Breast epithelium (tissue), 3 donors: ENCODE data around the gene CASZ1.

Experiments used
- CTCF ChIP-seq, 3 donors: fragments of 450-650 bp; IDR thresholded peaks; one replicate each; pipeline ENCODE4 v1.5.1; 2016 to 2017; ENCODE audit warnings: antibody characterized with exemption in 3 of 3, mild to moderate bottlenecking in 3 of 3, moderate library complexity in 3 of 3
- POLR2AphosphoS5 ChIP-seq, 3 donors: sonication (generic); formaldehyde crosslinking; IDR thresholded peaks; one replicate each; pipeline ENCODE4 v1.6.1; 2017; ENCODE audit warnings: antibody characterized with exemption in 3 of 3

- TF ChIP-seq CTCF (IDR thresholded peaks at IDR 0.05) (no peak), POLR2AphosphoS5 (IDR thresholded peaks at IDR 0.05) (no peak)
Measured at GRCh38 chr1:10820422-10820821, 24.0 kb upstream of the CASZ1 start.
